GM18867 (cell line): ENCODE results near the gene SOHLH2.

Source experiments
- ATAC-seq: cut with Tn5 transposase; IDR thresholded peaks from one replicate; pipeline ENCODE4 v1.9.1; 2021; ENCODE audit warnings: mild to moderate bottlenecking, moderate library complexity; ENCODE audit not compliant: unreplicated experiment

The SOHLH2 gene

GRCh38 chr13:36214163-36214921 is at the start of gene SOHLH2:
Gene SOHLH2, minus strand, starts transcription at chr13:36214556. Its CDS starts 30 bp downstream, at chr13:36214526.
- ATAC-seq: no peak

GRCh38 chr13:36261976-36262375 is 47.6 kb upstream of the SOHLH2 start:
- no peak for ATAC-seq

- no peak for ATAC-seq
These were observed 46.7 kb upstream of the SOHLH2 start for GRCh38 chr13:36261011-36261410.

- no peak for ATAC-seq
These were observed 45.2 kb upstream of the SOHLH2 start for GRCh38 chr13:36259361-36260137.

GRCh38 chr13:36258831-36259230 is 44.5 kb upstream of the SOHLH2 start:
- ATAC-seq: no peak

GRCh38 chr13:36251526-36251925 is 37.2 kb upstream of the SOHLH2 start:
- ATAC-seq: peak; percentile 85

GRCh38 chr13:36251017-36251416 is 36.7 kb upstream of the SOHLH2 start:
- ATAC-seq: no peak

GRCh38 chr13:36248700-36249099 is 34.3 kb upstream of the SOHLH2 start:
- ATAC-seq: no peak

- no peak for ATAC-seq
These were observed 30.6 kb upstream of the SOHLH2 start for GRCh38 chr13:36244990-36245389.

GRCh38 chr13:36244073-36244472 is 29.7 kb upstream of the SOHLH2 start:
- ATAC-seq: no peak

GRCh38 chr13:36242761-36243160 is 28.4 kb upstream of the SOHLH2 start:
- ATAC-seq: no peak

- ATAC-seq: no peak
These were observed 16.9 kb upstream of the SOHLH2 start for GRCh38 chr13:36231236-36231635.

- ATAC-seq: no peak
These were observed 10.4 kb upstream of the SOHLH2 start for GRCh38 chr13:36224730-36225129.

GRCh38 chr13:36219883-36220282 is 5.5 kb upstream of the SOHLH2 start:
- no peak for ATAC-seq

- ATAC-seq: no peak
These were observed 3.1 kb upstream of the SOHLH2 start for GRCh38 chr13:36217456-36217855.

GRCh38 chr13:36212789-36213188 is 1.6 kb downstream of the SOHLH2 start:
- no peak for ATAC-seq

GRCh38 chr13:36211567-36211966 is 2.8 kb downstream of the SOHLH2 start:
- no peak for ATAC-seq

- ATAC-seq: no peak
These were observed 3.6 kb downstream of the SOHLH2 start for GRCh38 chr13:36210738-36211137.

- ATAC-seq: no peak
These were observed 6.7 kb downstream of the SOHLH2 start for GRCh38 chr13:36207672-36208071.

- no peak for ATAC-seq
These were observed 21.1 kb downstream of the SOHLH2 start for GRCh38 chr13:36193151-36193855.

- no peak for ATAC-seq
These were observed 22.2 kb downstream of the SOHLH2 start for GRCh38 chr13:36192166-36192565.

GRCh38 chr13:36190771-36191170 is 23.6 kb downstream of the SOHLH2 start:
- no peak for ATAC-seq
